GM15510 (cell line): ENCODE data around the gene SPPL2A.

Experiments used
- POLR2A ChIP-seq: IDR thresholded peaks from 3 replicates; pipeline ENCODE4 v1.6.1; 2011; ENCODE audit warnings: borderline replicate concordance; ENCODE audit not compliant: insufficient read length; ENCODE audit errors: extremely low read depth

Gene SPPL2A

DNA sequence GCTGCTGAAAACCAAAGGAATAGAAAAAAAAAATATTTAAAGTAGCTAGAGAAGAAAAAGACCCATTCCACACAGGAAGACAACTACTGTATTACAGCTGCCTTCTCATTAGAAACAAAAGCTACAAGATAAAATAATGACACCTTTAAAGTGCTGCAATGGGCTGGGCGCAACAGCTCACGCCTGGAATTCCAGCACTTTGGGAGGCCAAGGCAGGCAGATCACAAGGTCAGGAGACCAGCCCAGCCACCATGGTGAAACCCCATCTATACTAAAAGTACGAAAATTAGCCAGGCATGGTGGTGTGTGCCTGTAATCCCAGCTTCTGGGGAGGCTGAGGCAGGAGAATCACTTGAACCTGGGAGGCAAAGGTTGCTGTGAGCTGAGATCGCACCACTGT is 110.0 kb downstream of the SPPL2A start:
- TF ChIP-seq POLR2A: no peak

DNA sequence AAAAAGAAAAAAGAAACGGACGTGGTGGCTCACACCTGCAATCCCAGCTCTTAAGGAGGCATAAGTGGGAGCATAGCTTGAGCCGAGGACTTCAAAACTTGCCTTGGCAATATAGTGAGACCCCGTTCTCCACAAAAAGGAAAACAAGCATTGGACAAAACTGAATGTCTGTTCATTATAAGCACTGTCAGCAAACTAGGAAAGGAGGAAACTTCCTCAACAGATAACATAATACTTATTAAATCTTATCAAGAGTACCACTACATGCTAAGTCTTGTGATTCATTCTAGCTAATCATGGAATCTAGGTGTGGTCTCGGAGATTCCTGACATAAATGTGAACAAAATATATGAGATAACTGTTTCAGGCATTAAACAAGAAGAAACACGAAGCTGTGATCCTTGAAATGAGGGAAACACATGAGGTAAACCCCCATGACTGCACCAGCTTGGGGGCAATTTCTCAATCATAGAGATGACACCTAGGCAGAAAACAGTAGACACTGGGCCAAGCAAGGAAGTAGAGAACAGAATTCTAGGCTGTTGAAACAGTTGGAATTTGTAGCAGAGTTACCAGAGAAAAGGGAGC is 112.3 kb downstream of the SPPL2A start:
- no peak for TF ChIP-seq POLR2A

DNA sequence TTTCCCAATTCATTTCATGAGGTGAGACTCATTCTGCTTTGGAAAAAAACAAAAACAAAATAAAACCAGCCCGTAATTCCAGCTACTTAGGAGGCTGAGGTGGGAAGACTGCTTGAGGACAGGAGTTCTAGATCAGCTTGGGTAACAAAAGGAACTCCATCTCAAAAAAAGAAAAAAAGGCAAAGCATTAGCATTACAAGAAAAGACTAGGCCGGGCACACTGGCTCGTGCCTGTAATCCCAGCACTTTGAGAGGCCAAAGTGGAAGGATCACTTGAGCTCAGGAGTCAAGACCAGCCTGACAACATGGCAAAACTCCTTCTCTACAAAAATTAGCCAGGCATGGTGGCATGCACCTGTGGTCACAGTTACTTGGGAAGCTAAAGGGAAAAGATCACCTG is 112.8 kb downstream of the SPPL2A start:
- TF ChIP-seq POLR2A: no peak
